Aorta (tissue), 5 donors: Measurements from ENCODE around the gene CT45A1. TPM values are rescaled to one million over a fixed set of nuclear protein-coding genes. Genes with fewer than 3 reads are reported as not detected.
"Not testable (repeated sequence)": the region's sequence is repeated elsewhere in the genome, so short reads cannot be mapped to it uniquely, and the experiment has no call there.

Experiments used
- ATAC-seq: fragments of 200-7000 bp; cut with Tn5 transposase; one replicate; pipeline ENCODE4 v1.9.1; 2022; ENCODE audit warnings: moderate library complexity; ENCODE audit not compliant: low FRiP score
- DNase-seq, 2 donors: peaks; one replicate each; pipeline ENCODE4 v3.0.0-alpha.2; 2020
- H3K27ac ChIP-seq, 2 donors: one replicate each; pipeline ENCODE4 v1.5.1; 2013; ENCODE audit warnings: low read length in 2 of 2, mild to moderate bottlenecking in 2 of 2, moderate library complexity in 2 of 2, control low read depth in 1 of 2, inconsistent platforms in 1 of 2, low read depth in 1 of 2
- H3K27me3 ChIP-seq, 2 donors: one replicate each; pipeline ENCODE4 v1.6.1; 2013; ENCODE audit warnings: control low read depth in 1 of 2, low read length in 1 of 2, mild to moderate bottlenecking in 1 of 2, moderate library complexity in 1 of 2; ENCODE audit not compliant: insufficient read depth in 2 of 2, control insufficient read depth in 1 of 2
- H3K36me3 ChIP-seq, 2 donors: one replicate each; pipeline ENCODE4 v1.6.1; 2013; ENCODE audit warnings: control low read depth in 1 of 2, low read length in 1 of 2, mild to moderate bottlenecking in 1 of 2; ENCODE audit not compliant: insufficient read depth in 2 of 2, control insufficient read depth in 1 of 2
- H3K4me1 ChIP-seq, 2 donors: one replicate each; pipeline ENCODE4 v1.6.1; 2013; ENCODE audit warnings: low read length in 2 of 2, control low read depth in 1 of 2, mild to moderate bottlenecking in 1 of 2, moderate library complexity in 1 of 2; ENCODE audit not compliant: insufficient read depth in 2 of 2, control insufficient read depth in 1 of 2
- H3K4me3 ChIP-seq, 2 donors: one replicate each; pipeline ENCODE4 v1.5.1; 2013; ENCODE audit warnings: low read length in 2 of 2, control low read depth in 1 of 2, mild to moderate bottlenecking in 1 of 2
- H3K9me3 ChIP-seq: one replicate; pipeline ENCODE4 v1.6.1; 2013; ENCODE audit warnings: mild to moderate bottlenecking, low read length; ENCODE audit not compliant: control insufficient read depth
- WGBS, 2 donors: extraction: QIAGEN DNeasy Blood & Tissue Kit; methylation state at CpG; one replicate each; pipeline ENCODE4 v1.1.7; 2013; 5-methylcytosine and 5-hydroxymethylcytosine counted together
- intact Hi-C, 2 donors: fragments of 100-400 bp; cut with DNase I; formaldehyde crosslinking; loops; one replicate each; pipeline versions ENCODE4 v1.14.2 to v1.15.0; 2022
- polyA plus RNA-seq, 2 donors: library from polyadenylated mRNA; stranded (reverse); fragments of 200-250 nt; gene quantifications; one replicate each; pipeline ENCODE4 v1.2.3, GENCODE V29; 2013
- total RNA-seq, 2 donors: library from RNA; stranded (reverse); fragmentation: NEBNext Ultra II Directional; extraction: Animal tissue kit (Norgen Biotek cat#: 25700); gene quantifications; one replicate each; pipeline ENCODE4 v1.2.1, GENCODE V29; 2021
- donor health status: healthy with polysubstance abuse.
- donor health status: Bipolar disorder and iron deficiency.
- donor health status: DM: no; HTN: no; CAD: no.
- donor health status: DM: no; HTN: no; CAD: no.
- donor health status: DM: yes; HTN: yes; CAD: no.

CT45A1 gene
- total and polyA plus RNA-seq, 4 donors, result not detected

DNA sequence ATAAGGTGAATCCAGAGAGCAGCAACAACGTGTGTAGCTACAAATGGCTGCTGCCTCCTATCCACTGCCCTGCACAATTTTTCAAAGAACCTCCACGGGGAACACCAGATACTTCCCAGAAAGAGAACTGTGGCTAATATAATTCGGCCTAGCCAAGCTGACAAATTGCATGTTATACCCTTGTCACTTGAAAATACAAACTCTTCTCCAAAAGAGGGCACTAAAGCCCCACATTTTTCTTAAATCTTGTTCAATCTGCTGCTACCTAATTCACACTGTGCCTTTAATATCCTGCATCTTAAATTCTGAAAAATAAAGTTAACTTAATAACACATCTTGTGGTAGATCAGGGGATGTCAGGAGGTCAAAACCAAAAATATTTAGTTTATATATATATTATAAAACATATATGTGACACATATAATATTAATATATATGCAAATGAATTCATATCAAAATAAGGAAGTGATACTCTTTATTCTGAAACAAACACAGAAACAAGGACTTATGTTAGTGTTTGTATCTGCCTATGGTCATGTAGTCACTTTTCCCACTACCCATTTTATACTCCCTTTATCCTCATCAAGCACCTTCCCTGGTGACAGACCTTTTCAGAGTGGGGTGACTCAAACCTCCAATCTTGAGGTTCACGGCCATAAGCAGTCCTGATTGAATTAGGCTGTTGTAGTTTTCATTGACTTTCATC, 24.1 kb downstream of the CT45A1 start:
- no peaks in the 10 kb centered on the region for H3K36me3 ChIP-seq
- DNase-seq (no peak), ATAC-seq (no peak)
- 30 to 31% methylated on average over 4 of the region's 4 CpGs for WGBS, 2 donors
- intact Hi-C loops, result no loop called here
- H3K9me3 ChIP-seq, result no peaks in the 10 kb centered on the region
- no peaks in the 10 kb centered on the region for H3K27me3 ChIP-seq
- no peaks in the 10 kb centered on the region for H3K4me1 ChIP-seq
- H3K4me3 ChIP-seq, result no peak overlapping the region
- no peak overlapping the region for H3K27ac ChIP-seq

DNA sequence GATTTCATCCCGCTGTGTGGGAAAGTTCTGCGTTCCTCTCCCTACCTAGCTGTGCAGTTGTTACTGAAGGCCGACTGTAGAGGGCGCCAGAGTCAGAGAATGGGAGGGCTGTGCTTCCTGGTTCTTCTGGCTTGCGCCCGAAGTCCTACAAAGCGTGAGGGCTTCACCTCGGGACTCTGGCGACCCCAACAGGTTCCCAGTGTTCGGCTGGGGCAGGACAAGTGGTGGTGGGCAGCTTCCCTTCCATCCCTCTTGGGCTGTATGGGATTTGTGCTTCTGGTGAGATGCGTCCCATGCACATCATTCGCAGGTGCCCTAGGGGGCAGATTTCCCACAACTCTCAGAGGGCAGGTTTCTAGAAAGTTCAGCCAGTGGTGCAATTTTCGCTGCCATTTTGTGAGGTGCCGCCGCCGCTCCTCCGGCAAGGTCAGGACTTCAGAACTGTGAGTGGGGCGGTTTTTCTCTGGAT, 27.3 kb downstream of the CT45A1 start:
- Histone ChIP-seq H3K36me3 (no peaks in the 10 kb centered on the region), H3K27me3 (no peaks in the 10 kb centered on the region), H3K9me3 (no peaks in the 10 kb centered on the region), H3K27ac (no peak overlapping the region), H3K4me3 (no peak overlapping the region), H3K4me1 (no peaks in the 10 kb centered on the region)
- 58 to 59% methylated on average over 18 of the region's 18 CpGs for WGBS, 2 donors
- no peak for ATAC-seq
- intact Hi-C loops, result no loop called here
- DNase-seq, result peak; percentile 57 to 64

DNA sequence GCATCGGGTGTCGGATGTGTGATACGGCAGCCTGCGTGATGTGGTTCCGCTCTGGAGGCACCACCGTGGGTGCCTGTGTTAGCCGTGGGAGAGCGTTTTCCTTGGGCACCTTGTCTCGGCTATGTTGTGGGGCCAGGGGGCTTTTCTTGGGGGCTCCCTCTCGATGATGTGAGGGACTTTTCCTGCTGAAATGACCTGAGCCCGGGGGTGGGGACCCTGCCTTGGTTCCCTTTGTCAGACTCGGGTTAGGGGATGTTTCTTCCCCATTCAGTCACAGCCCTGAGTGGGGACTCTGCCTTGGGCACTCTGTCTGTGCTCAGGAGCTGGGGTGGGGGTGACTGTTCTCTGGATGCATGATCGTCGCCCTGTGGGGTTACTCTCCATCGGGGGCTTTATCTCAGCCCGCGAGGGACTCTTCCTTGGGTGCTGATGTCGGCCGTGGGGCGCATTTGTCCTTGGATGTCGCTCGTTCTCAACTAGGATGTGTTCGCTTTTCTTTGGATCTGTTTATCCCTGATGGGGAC, 27.8 kb downstream of the CT45A1 start:
- DNase-seq (no peak), ATAC-seq (no peak)
- H3K9me3 ChIP-seq, result no peaks in the 10 kb centered on the region
- H3K4me3 ChIP-seq, result no peak overlapping the region
- no peak overlapping the region for H3K27ac ChIP-seq
- no peaks in the 10 kb centered on the region for H3K4me1 ChIP-seq
- H3K36me3 ChIP-seq, result no peaks in the 10 kb centered on the region
- H3K27me3 ChIP-seq, result no peaks in the 10 kb centered on the region
- intact Hi-C loops, result no loop called here
- WGBS, 2 donors, result 84 to 91% methylated on average over 23 of the region's 23 CpGs

DNA sequence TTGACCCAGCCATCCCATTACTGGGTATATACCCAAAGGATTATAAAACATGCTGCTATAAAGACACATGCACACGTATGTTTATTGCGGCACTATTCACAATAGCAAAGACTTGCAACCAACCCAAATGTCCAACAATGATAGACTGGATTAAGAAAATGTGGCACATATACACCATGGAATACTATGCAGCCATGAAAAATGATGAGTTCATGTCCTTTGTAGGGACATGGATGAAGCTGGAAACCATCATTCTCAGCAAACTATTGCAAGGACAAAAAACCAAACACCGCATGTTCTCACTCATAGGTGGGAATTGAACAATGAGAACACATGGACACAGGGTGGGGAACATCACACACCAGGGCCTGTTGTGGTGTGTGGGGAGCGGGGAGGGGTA, 31.3 kb downstream of the CT45A1 start:
- H3K27me3 ChIP-seq, H3K4me1 ChIP-seq, ATAC-seq, H3K36me3 ChIP-seq, DNase-seq, intact Hi-C loops, H3K9me3 ChIP-seq, H3K27ac ChIP-seq, H3K4me3 ChIP-seq: not testable (repeated sequence)
- 92 to 94% methylated on average over 4 of the region's 4 CpGs for WGBS, 2 donors

DNA sequence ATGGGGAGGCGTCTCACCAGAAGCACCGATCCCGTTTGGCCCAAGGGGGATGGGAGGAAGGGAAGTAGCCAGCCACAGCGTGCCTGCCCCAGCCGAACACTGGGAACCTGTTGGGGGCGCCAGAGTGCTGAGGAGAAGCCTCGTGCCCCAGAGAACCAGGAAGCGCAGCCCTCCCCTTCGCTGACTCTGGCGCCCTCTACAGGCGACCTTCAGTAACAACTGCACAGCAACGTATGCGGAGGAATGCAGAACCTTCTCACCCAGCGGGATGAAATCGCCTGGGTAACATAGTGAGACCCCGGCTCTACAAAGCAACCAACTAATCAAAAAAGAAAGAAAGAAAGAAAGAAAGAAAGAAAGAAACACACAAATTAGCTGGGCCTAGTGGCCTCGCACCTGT, 54.7 kb downstream of the CT45A1 start, which contains the start of gene CT45A3:
Gene CT45A3 (minus strand): TSS at position 101 of the 400 bp plus-strand sequence. CDS start 3,747 bp downstream, outside the sequence.
- no CpG with 5 or more reads among the region's 17 CpGs for WGBS, 2 donors
- H3K36me3 ChIP-seq, intact Hi-C loops, H3K27ac ChIP-seq, ATAC-seq, H3K9me3 ChIP-seq, H3K27me3 ChIP-seq, H3K4me1 ChIP-seq, DNase-seq, H3K4me3 ChIP-seq: not testable (repeated sequence)

Other genes starting within 250 kb of the CT45A1 start
- 10 to 100 TPM; 10.3 to 15.6 TPM for gene INTS6L, start 193.0 kb upstream of the CT45A1 start, total RNA-seq
- gene INTS6L, start 193.0 kb upstream of the CT45A1 start, polyA plus RNA-seq, result 10 to 100 TPM in 1 of 2 donors, 1 to 10 TPM in 1; 1.4 to 15.2 TPM
- gene CT45A3, start 54.6 kb downstream of the CT45A1 start, total RNA-seq, result not detected
- gene CT45A3, start 54.6 kb downstream of the CT45A1 start, polyA plus RNA-seq, result not detected
- not detected for gene CT45A5, start 71.9 kb downstream of the CT45A1 start, total RNA-seq
- not detected for gene CT45A5, start 71.9 kb downstream of the CT45A1 start, polyA plus RNA-seq
- gene CT45A6, start 89.1 kb downstream of the CT45A1 start, total RNA-seq, result not detected
- not detected for gene CT45A6, start 89.1 kb downstream of the CT45A1 start, polyA plus RNA-seq
- not detected for gene CT45A2, start 106.4 kb downstream of the CT45A1 start, total RNA-seq
- gene CT45A2, start 106.4 kb downstream of the CT45A1 start, polyA plus RNA-seq, result not detected
- gene CT45A7, start 123.6 kb downstream of the CT45A1 start, total RNA-seq, result not detected
- gene CT45A7, start 123.6 kb downstream of the CT45A1 start, polyA plus RNA-seq, result not detected
- gene CT45A8, start 140.9 kb downstream of the CT45A1 start, total RNA-seq, result not detected
- gene CT45A8, start 140.9 kb downstream of the CT45A1 start, polyA plus RNA-seq, result not detected
- not detected for gene CT45A9, start 158.2 kb downstream of the CT45A1 start, total RNA-seq
- not detected for gene CT45A9, start 158.2 kb downstream of the CT45A1 start, polyA plus RNA-seq
- gene CT45A10, start 179.8 kb downstream of the CT45A1 start, total RNA-seq, result not detected
- not detected for gene CT45A10, start 179.8 kb downstream of the CT45A1 start, polyA plus RNA-seq
- gene SAGE1, start 180.1 kb downstream of the CT45A1 start, total RNA-seq, result not detected
- gene SAGE1, start 180.1 kb downstream of the CT45A1 start, polyA plus RNA-seq, result not detected